ENCODE results near the gene SLC5A2.

- TF ChIP-seq CTCF (IDR thresholded peaks at IDR 0.05) (no peak), POLR2A (IDR thresholded peaks at IDR 0.05) (no peak)
These were observed 31.0 kb downstream of the SLC5A2 start for GRCh38 chr16:31513884-31514283.

Measured in adrenal gland (tissue), 5 donors.